ENCODE data around the gene SULT1A1.

The SULT1A1 gene

DNA sequence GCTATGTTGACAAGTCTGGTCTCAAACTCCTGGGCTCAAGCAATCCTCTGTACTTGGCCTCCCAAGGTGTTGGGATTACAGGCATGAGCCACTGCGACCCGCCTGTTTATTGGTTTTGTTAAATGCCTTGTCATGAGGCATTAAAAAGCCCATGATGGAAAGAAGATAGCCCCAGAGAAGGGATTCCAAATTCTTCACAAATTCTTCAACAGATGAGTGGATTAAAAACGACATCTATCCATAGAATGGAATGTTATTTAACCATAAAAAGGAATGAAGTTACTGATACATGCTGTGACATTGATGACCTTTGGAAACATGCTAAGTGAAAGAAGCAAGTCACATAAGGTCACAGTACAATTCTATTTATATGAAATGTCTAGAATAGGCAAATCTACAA, 51.4 kb downstream of the SULT1A1 start:
- no peak for DNase-seq (ENCODE audit: low read depth)

DNA sequence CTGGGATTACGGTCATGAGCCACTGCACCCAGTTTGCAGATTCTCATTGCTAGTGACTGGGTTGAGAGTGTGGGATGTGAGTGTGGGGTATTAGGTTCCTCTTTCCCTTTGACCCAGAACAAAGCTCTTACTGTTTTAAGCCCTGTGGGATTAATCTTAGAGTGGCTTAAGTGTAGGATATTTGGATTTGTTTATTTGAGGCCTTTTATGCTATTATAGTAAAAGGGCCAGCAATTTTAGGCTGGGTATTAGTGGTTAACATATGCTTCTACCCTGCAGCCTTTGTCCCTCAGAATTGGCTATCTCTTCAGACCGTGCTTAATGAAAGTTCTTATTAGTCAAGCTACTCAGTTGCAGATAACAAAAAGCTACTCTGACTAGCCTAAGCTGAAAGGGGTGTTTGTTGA, 52.9 kb downstream of the SULT1A1 start:
- no peak for DNase-seq (ENCODE audit: low read depth)

DNA sequence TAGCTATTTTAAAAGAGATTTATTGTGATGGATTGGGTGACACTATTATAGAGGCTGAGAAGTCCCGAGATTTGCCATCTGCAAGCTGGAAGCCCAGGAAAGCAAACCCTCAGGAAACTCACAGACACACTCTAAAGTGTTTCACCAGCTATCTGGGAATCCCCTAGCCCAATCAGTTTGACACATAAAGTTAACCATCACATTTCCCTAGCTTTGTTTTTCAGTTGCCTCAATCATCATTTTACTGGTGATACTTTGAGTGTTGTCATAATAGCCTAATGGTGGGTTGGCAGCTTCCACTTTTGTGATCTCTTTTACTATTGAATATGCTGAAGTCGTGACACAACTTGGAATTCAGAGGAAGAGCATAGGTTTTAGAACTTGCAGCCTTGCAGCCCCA, 54.3 kb downstream of the SULT1A1 start:
- no peak for DNase-seq (ENCODE audit: low read depth)
